Adrenal gland (tissue), 12 donors: ENCODE data around the gene TMEM215. TPM values are rescaled to one million over a fixed set of nuclear protein-coding genes. Genes with fewer than 3 reads are reported as not detected.

Experiments
- DNase-seq, 7 donors: peaks; one replicate each; pipeline ENCODE4 v3.0.0-alpha.2; 2019 to 2020
- H3K27ac ChIP-seq, 5 donors: fragments of 200-600 bp; sonication (generic) in 4 of 5; 1 replicate in 3 of 5; 2 replicates in 2 of 5; pipeline versions ENCODE4 v1.5.1 to v1.8.0; 2016 to 2020; ENCODE audit warnings: mild to moderate bottlenecking in 1 of 5
- H3K27me3 ChIP-seq: fragments of 200-600 bp; 2 replicates; pipeline ENCODE4 v1.8.0; 2021
- H3K36me3 ChIP-seq, 2 donors: fragments of 200-600 bp; replicated peaks in 1 of 2; 1 replicate in 1 of 2; 2 replicates in 1 of 2; pipeline versions ENCODE4 v1.5.1 to v1.8.0; 2018 to 2022
- H3K4me1 ChIP-seq, 2 donors: fragments of 200-600 bp; replicated peaks in 1 of 2; 1 replicate in 1 of 2; 2 replicates in 1 of 2; pipeline versions ENCODE4 v1.5.1 to v1.8.0; 2018 to 2021
- H3K4me3 ChIP-seq, 4 donors: fragments of 200-600 bp; sonication (generic) in 3 of 4; one replicate each; pipeline ENCODE4 v1.5.1; 2016 to 2018
- H3K9me3 ChIP-seq, 3 donors: fragments of 200-600 bp; sonication (generic) in 1 of 3; replicated peaks in 1 of 3; 1 replicate in 2 of 3; 2 replicates in 1 of 3; pipeline versions ENCODE4 v1.5.1 to v1.8.0; 2016 to 2021
- CTCF ChIP-seq, 6 experiments: fragments of 450-650 bp in 4 of 6; fragments of 200-600 bp in 2 of 6; sonication (generic) in 1 of 6; IDR thresholded peaks; 1 replicate in 5 of 6; 2 replicates in 1 of 6; pipeline versions ENCODE4 v1.5.1 to v1.8.0; 2016 to 2021; ENCODE audit warnings: antibody characterized with exemption in 6 of 6, mild to moderate bottlenecking in 2 of 6, moderate library complexity in 1 of 6
- POLR2A ChIP-seq, 2 donors: fragments of 450-650 bp; IDR thresholded peaks; one replicate each; pipeline ENCODE4 v1.6.1; 2017; ENCODE audit warnings: antibody characterized with exemption in 2 of 2, mild to moderate bottlenecking in 2 of 2, moderate library complexity in 1 of 2
- WGBS, 4 donors: extraction: QIAGEN DNeasy Blood & Tissue Kit in 2 of 4; methylation state at CpG; one replicate each; pipeline versions ENCODE4 v1.1.5 to v1.1.7; 2013 to 2017; 5-methylcytosine and 5-hydroxymethylcytosine counted together
- intact Hi-C, 2 donors: fragments of 100-400 bp; cut with DNase I; formaldehyde crosslinking; loops; one replicate each; pipeline versions ENCODE4 v1.14.1 to v1.15.0; 2022 to 2023
- polyA plus RNA-seq, 3 donors: library from polyadenylated mRNA; stranded (reverse); fragments of 200-250 nt in 2 of 3; fragments of 350-450 nt in 1 of 3; fragmentation: Illumina TruSeq in 1 of 3; extraction: RNeasy Lipid Tissue Mini Kit (QIAGEN cat#74804) in 1 of 3; gene quantifications; one replicate each; pipeline ENCODE4 v1.2.3, GENCODE V29; 2013 to 2014
- total RNA-seq, 9 donors: library from RNA; depleted of rRNA in 4 of 9; stranded (reverse); fragments of >200 nt in 4 of 9; fragments of 120-200 nt in 1 of 9; fragmentation: NEBNext Ultra II Directional in 1 of 9; extraction: Animal tissue kit (Norgen Biotek cat#: 25700) in 1 of 9; gene quantifications; one replicate each; pipeline versions ENCODE4 v1.1.0 to v1.2.4, GENCODE V29; 2013 to 2023
- donor health status: healthy with polysubstance abuse.
- donor health status: Bipolar disorder and iron deficiency.
- donor health status: DM: yes; HTN: yes; CAD: no.
- donor health status: DM: no; HTN: no; CAD: no.
- donor health status: DM: no; HTN: no; CAD: no.
- donor health status: DM: yes; HTN: yes; CAD: no.

The TMEM215 gene
- total and polyA plus RNA-seq, 12 donors, result under 0.01 to 0.03 TPM; not detected in 10

- Histone ChIP-seq H3K36me3 (no peaks in the 10 kb centered on the region), H3K27ac (no peak overlapping the region), H3K27me3 (no peaks in the 10 kb centered on the region), H3K4me3 (no peak overlapping the region), H3K9me3 (no peaks in the 10 kb centered on the region), H3K4me1 (no peaks in the 10 kb centered on the region)
- TF ChIP-seq CTCF (IDR thresholded peaks at IDR 0.05) (no peak), POLR2A (IDR thresholded peaks at IDR 0.05) (no peak)
- WGBS, 4 donors, result 72 to 89% (median 80%) methylated on average over 5 of the region's 5 CpGs
- DNase-seq, result no peak
- intact Hi-C loops, result no loop called here
Observed at GRCh38 chr9:32764139-32764538, 19.2 kb upstream of the TMEM215 start.

DNA sequence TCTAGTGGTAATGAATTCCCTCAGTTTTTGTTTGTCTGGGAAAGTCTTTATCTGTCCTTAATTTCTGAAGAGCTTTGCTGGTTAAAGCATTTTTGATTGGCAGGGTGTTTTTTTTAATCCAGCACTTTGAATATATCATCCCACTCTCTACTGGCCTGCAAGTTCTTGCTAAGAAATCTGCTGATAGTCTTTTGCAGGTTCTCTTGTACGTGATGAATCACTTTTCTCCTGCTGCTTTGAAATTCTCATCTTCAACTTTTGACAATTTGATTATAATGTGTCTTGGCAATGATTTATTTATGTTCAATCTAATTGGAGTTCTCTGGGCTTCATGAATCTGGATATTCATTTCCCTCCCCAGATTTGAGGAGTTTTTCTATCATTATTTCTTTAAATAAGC lies 8.1 kb upstream of the TMEM215 start:
- WGBS, 4 donors, result 56 to 87% (median 61%) methylated on average over 1 of the region's 1 CpG
- TF ChIP-seq CTCF (IDR thresholded peaks at IDR 0.05) (no peak), POLR2A (IDR thresholded peaks at IDR 0.05) (no peak)
- Histone ChIP-seq H3K9me3 (no peaks in the 10 kb centered on the region), H3K27ac (no peak overlapping the region), H3K36me3 (no peaks in the 10 kb centered on the region), H3K4me3 (no peak overlapping the region), H3K27me3 (no peaks in the 10 kb centered on the region), H3K4me1 (no peaks in the 10 kb centered on the region)
- DNase-seq, result no peak
- intact Hi-C loops, result no loop called here

- H3K27me3 ChIP-seq, result no peaks in the 10 kb centered on the region
- no peak overlapping the region for H3K4me3 ChIP-seq
- intact Hi-C loops, result no loop called here
- H3K9me3 ChIP-seq, result no peaks in the 10 kb centered on the region
- TF ChIP-seq POLR2A (IDR thresholded peaks at IDR 0.05) (no peak), CTCF (IDR thresholded peaks at IDR 0.05) (no peak)
- H3K27ac ChIP-seq, result no peak overlapping the region
- no peaks in the 10 kb centered on the region for H3K4me1 ChIP-seq
- H3K36me3 ChIP-seq, result no peaks in the 10 kb centered on the region
- WGBS, 4 donors, result 63 to 72% (median 70%) methylated on average over 3 of the region's 3 CpGs
- no peak for DNase-seq
Observed at GRCh38 chr9:32776201-32776600, 7.1 kb upstream of the TMEM215 start.

DNA sequence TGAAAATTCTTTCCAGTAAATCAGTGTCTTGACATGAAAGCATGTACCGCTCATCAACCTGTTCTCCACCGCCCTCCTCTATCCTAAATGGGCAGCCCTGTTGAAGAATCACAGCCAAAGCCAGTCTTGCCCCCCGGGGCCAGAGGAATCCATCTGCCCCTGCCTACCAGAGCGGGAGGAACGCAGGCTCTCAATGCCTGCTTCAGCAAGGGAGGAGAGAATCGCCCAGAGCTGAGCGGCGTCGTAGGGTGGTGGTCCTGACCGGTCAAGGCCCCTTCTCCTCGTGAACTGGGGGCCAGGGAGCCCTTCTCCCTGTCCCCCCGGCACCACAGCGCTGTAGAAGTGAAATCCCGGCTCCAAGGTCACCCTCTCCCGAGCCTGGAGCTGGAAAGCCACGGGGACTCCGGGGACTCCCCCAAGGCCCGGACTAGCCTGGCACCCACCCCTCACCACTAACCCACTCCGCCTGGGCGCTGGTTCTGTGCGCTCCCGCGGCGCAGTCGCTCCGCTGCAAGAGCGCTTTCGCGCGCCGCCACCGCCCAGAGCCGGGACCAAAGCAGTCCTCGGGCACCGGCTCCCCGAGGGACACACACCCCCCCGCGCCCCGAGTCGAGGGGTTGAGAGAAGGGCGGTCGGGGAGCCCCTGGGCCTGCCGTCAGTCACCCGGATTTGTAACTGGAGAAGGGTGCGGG lies 718 bp upstream of the TMEM215 start:
- no peak for TF ChIP-seq POLR2A (IDR thresholded peaks at IDR 0.05)
- TF ChIP-seq CTCF (IDR thresholded peaks at IDR 0.05), result no peak
- no peak for DNase-seq
- Histone ChIP-seq H3K36me3 (no peaks in the 10 kb centered on the region), H3K4me3 (no peak overlapping the region), H3K4me1 (no peaks in the 10 kb centered on the region), H3K27me3 (peaks cover 31% of the 10 kb centered on the region), H3K9me3 (no peaks in the 10 kb centered on the region), H3K27ac (no peak overlapping the region)
- 3 to 6% (median 5%) methylated on average over 6 to 45 of the region's 45 CpGs for WGBS, 4 donors
- intact Hi-C loops, result no loop called here
